GM18517 (cell line): ENCODE measurements around the gene RGL3.
A peak's percentile ranks its signal among the peaks of the same experiment; 100 is the strongest.
"Not testable (repeated sequence)": the region's sequence is repeated elsewhere in the genome, so short reads cannot be mapped to it uniquely, and the experiment has no call there.

Experiments
- ATAC-seq: cut with Tn5 transposase; IDR thresholded peaks from one replicate; pipeline ENCODE4 v1.9.1; 2021; ENCODE audit warnings: mild to moderate bottlenecking, moderate library complexity; ENCODE audit not compliant: unreplicated experiment

The RGL3 gene

GRCh38 chr19:11384778-11385129 is 34.4 kb downstream of the RGL3 start:
- ATAC-seq = no peak

GRCh38 chr19:11383706-11384048 is 35.4 kb downstream of the RGL3 start:
- ATAC-seq = no peak

DNA sequence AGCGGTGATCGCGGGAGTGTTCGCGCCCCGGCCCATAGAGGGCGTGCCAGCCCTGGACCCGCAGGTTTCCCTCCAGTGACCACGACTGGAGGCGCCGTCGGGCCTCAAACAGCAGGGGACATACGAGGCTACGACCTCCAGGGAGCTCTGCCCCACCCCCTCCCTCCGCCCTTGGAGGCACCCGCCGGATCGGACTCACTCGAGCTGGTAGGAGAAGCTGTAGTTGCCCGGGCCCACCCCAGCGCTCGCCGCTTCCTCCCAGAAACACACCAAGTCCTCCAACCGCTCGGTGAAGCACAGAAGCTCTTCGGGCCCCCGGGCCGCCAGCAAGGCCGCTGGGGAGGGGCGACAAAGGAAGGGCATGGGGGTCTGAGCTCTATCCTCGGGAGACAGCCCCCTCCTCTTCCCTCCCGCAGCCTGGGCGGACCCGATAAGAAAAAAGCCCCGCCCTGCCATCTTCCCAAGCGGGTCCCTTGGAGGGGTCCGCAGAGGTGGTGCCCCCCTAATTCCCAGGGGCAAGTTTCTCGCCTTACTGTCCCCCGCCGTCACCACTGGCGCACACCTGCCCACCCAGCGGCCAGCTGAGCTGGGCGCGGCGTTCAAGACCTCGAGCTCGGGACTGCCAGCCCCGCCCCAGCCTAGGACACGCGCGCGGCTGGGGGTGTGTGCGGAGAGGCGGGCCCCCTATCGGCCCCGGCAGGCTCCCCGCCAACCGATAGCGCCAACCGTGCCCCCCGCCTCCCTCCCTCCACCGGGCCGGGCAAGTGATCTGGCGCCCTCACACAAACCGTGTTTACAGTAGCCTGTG is 36.0 kb downstream of the RGL3 start:
- no peak for ATAC-seq

- ATAC-seq = peak; percentile 79
Measured at GRCh38 chr19:11380653-11381537, 38.2 kb downstream of the RGL3 start.

DNA sequence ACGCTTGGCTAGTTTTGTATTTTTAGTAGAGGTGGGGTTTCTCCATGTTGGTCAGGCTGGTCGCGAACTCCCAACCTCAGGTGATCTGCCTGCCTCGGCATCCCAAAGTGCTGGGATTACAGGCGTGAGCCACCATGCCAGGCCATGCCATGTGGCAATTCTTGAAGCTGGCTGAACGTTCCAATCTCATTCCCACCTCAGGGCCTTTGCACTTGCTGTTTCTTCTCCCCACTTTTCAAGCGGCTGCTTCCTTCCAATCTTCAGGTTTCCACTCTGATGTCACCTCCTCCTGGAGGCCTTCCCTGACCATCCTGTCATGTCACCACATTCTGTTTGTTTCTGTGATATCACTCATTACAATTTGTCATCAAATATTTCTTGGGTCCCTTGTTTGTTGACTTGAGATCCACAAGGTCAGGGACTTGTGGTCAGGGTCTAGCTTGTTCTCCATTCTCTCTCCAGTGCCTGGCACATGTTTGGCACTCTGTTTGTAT is 39.2 kb downstream of the RGL3 start:
- ATAC-seq = no peak

- ATAC-seq = not testable (repeated sequence)
Measured at GRCh38 chr19:11379269-11379845, 39.8 kb downstream of the RGL3 start.

DNA sequence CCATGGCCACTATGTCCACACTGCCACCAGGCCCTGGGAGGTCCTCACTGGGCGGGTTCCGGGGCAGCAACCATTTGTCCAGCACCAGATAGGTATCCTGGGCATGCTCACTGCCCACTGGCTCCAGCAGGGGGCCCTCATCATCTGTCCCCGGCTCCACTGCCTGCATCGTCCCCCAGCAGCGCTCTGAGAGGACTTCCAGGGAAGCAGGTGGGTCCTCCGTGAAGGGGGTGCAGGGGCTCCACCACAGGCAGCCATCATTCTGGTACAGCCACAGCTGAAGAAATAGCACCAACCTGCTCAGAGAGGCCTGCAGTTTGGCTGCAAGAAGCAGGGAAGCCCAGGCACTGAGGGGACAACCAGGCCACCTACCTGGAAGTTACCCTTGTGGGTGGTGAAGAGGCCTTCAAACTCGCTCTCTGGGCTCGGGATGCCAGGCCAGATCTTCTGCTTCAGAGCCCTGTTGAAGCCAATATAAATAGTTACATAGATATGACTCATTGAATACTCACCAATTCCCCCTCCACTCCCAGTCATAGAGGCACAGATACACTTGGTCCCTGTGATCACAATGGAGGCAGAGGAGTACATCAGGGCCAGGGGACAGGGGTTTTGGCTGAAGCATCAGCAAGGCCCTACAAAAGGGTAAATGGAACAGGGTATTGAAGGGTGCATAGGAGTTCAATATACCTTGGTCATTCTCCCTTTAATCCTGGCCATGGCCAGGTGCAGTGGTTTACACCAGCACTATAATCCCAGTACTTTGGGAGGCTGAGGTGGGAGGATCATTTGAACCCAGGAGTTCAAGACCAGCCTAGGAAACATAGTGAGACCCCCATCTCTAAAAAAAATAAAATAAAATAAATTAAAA is 40.6 kb downstream of the RGL3 start:
- no peak for ATAC-seq

GRCh38 chr19:11377756-11378155 is 41.4 kb downstream of the RGL3 start:
- no peak for ATAC-seq

DNA sequence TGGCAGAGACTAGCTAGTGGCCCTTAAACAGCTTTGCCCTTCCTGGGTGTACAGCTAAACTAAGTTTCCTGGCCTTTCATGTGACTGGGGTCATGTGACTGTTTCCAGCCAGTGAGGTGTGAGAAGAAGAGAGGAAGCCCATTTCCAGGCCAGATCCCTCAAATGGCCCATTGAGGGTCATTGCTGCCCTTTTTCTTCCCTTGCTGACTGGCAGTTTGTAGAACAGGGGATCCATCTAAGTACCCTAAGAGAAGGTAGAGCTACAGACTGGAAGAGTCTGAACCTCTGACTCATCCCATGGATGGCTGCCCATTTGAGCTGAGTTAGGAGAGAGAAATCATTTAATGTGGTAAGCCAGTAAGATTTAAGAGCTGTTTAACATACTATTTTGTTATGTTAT is 41.9 kb downstream of the RGL3 start:
- no peak for ATAC-seq

- peak; percentile 15 for ATAC-seq
Measured at GRCh38 chr19:11375143-11375948, 43.8 kb downstream of the RGL3 start.

- peak; percentile 86 for ATAC-seq
Measured at GRCh38 chr19:11374433-11375142, 44.5 kb downstream of the RGL3 start, which contains the start of gene SWSAP1. Gene SWSAP1 (plus strand): TSS chr19:11374666. CDS start chr19:11374681, 15 bp downstream.

DNA sequence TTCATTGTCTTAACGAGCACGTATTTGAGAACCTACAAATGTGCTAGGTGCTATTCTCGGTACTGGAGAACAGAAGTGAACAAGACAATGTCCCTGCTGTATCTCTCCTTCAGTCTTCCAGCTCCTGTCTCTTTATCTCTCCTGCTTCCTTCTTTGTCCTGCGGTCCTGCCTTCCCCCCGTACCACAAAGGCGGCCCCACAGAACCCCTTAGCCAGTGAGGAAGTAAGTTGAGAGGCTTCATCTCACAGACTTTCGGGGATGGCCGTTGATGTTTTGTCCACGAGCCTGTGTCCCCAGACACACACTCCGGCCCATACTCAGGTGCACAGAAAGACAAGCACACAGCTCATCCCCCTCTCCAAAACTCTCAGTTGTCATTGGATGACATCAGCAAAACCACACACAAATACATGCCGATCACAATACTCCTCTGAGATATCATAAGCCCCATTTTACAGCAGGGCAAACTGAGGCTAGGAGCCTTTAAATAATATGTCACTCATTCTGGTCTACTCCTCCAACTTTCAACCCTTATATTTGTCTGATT is 45.2 kb downstream of the RGL3 start:
- ATAC-seq = no peak

DNA sequence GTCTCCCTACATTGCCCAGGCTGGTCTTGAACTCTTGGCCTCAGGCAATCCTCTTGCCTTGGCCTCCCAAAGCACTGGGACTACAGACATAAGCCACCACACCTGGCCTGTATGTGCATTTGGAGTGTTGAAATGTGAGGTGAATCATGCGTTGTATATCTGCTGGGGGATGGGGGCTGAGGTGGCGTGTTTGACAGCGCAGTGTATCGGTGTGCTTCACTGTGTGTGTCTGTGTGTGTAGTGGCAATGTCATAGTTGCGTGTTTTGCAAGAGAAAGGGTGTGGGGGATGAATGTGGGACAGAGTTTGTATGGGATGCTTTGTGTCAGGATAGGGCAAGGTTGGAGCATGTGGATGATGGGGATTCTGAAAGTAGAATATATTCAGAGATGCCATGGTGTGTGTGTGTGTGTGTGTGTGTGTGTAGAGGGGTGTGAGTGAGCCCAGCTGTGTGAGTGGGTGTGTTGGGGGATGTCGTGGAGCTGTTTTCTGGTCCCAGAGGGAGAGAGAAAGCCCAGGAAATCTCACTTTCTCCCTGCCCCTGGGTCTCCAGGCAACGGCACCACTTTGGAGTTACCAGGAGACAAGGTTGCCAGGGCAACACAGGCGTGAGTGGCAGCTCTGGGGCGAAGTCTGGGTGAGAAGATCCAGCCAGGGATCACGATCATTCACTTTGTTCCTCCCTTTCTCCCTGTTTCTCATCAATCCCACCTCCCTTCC is 45.8 kb downstream of the RGL3 start:
- ATAC-seq = no peak

DNA sequence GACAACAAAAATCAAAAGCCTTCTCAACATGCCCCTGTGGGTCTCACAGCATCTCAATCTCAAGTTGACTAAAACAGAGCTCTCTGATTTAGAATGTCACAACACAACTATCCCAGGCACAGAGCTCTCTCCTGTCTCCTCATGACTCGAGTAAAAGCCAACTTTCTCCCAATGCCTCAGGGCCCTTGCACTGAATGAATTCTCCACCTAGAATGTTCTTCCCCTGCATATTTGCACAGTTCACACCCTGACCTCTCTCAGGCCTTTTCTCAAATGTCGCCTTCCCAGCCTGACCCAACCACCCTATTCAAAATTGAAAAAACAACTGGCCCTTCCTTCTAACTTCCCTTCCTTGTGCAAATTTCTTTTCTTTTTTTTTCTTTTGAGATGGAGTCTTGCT is 48.4 kb downstream of the RGL3 start:
- ATAC-seq = no peak

GRCh38 chr19:11367528-11367927 is 51.6 kb downstream of the RGL3 start:
- no peak for ATAC-seq

DNA sequence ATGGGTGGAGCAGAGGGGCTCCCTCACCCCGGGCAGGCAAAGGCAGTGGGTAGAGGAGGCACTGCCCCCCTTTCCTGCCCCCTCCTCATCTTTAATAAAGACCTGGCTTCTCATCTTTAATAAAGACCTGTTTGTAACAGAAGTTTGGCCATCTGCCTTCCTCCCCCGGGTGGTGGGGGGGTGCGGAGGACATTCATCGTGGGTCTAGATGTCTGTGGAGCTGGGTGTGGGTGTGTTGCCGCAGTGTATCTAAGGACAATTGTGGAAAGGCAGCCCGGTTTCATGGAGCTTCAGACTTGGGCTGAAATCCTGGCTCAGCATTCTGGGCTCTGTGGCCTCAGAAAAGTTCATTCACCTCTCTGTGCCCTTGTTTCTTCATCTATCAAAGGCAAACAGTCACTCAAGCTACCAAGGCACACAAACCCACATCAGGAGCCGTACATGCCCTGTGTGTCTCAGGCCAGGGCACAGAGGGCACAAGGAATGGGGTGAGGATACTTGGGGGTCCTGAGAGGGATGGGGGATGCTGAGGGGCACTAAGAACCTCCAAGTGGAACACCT is 53.5 kb downstream of the RGL3 start:
- no peak for ATAC-seq

GRCh38 chr19:11364935-11365334 is 54.2 kb downstream of the RGL3 start:
- ATAC-seq = no peak
